GM19025 (cell line): ENCODE results near the gene HEPHL1.
"Not testable (repeated sequence)": the region's sequence is repeated elsewhere in the genome, so short reads cannot be mapped to it uniquely, and the experiment has no call there.

Experiments
- ATAC-seq: cut with Tn5 transposase; IDR thresholded peaks from one replicate; pipeline ENCODE4 v1.9.1; 2021; ENCODE audit warnings: mild to moderate bottlenecking, low read depth, moderate library complexity; ENCODE audit not compliant: unreplicated experiment

HEPHL1 gene

GRCh38 chr11:94068764-94069163 lies 47.6 kb downstream of the HEPHL1 start:
- ATAC-seq, result no peak

GRCh38 chr11:94077552-94078293 lies 56.6 kb downstream of the HEPHL1 start:
- ATAC-seq, result no peak

- no peak for ATAC-seq
These were observed 63.0 kb downstream of the HEPHL1 start for GRCh38 chr11:94084164-94084563.

- ATAC-seq, result no peak
These were observed 67.8 kb downstream of the HEPHL1 start for GRCh38 chr11:94088906-94089305.

GRCh38 chr11:94089341-94089740 lies 68.2 kb downstream of the HEPHL1 start:
- ATAC-seq, result no peak

GRCh38 chr11:94090401-94090800 lies 69.2 kb downstream of the HEPHL1 start:
- no peak for ATAC-seq

GRCh38 chr11:94091091-94091490 lies 69.9 kb downstream of the HEPHL1 start:
- ATAC-seq, result no peak

GRCh38 chr11:94100253-94100652 lies 79.1 kb downstream of the HEPHL1 start:
- no peak for ATAC-seq

- no peak for ATAC-seq
These were observed 82.3 kb downstream of the HEPHL1 start for GRCh38 chr11:94103471-94103870.

GRCh38 chr11:94104734-94105133 lies 83.6 kb downstream of the HEPHL1 start:
- no peak for ATAC-seq

GRCh38 chr11:94106716-94107115 lies 85.6 kb downstream of the HEPHL1 start:
- ATAC-seq, result no peak

GRCh38 chr11:94107363-94107762 lies 86.2 kb downstream of the HEPHL1 start:
- ATAC-seq, result no peak

- ATAC-seq, result no peak
These were observed 90.1 kb downstream of the HEPHL1 start for GRCh38 chr11:94111241-94111640.

- ATAC-seq, result no peak
These were observed 90.5 kb downstream of the HEPHL1 start for GRCh38 chr11:94111660-94112059.

GRCh38 chr11:94112206-94112953 lies 91.2 kb downstream of the HEPHL1 start:
- no peak for ATAC-seq

GRCh38 chr11:94117197-94117574 lies 96.0 kb downstream of the HEPHL1 start:
- ATAC-seq, result no peak

- no peak for ATAC-seq
These were observed 96.7 kb downstream of the HEPHL1 start for GRCh38 chr11:94117871-94118270.

- not testable (repeated sequence) for ATAC-seq
These were observed 98.5 kb downstream of the HEPHL1 start for GRCh38 chr11:94119676-94120075.

GRCh38 chr11:94120516-94120915 lies 99.4 kb downstream of the HEPHL1 start:
- ATAC-seq, result not testable (repeated sequence)

GRCh38 chr11:94120946-94121345 lies 99.8 kb downstream of the HEPHL1 start:
- no peak for ATAC-seq

- no peak for ATAC-seq
These were observed 104.4 kb downstream of the HEPHL1 start for GRCh38 chr11:94125407-94126115.
